ENCODE measurements around the gene ZNF148.

ZNF148 gene

DNA sequence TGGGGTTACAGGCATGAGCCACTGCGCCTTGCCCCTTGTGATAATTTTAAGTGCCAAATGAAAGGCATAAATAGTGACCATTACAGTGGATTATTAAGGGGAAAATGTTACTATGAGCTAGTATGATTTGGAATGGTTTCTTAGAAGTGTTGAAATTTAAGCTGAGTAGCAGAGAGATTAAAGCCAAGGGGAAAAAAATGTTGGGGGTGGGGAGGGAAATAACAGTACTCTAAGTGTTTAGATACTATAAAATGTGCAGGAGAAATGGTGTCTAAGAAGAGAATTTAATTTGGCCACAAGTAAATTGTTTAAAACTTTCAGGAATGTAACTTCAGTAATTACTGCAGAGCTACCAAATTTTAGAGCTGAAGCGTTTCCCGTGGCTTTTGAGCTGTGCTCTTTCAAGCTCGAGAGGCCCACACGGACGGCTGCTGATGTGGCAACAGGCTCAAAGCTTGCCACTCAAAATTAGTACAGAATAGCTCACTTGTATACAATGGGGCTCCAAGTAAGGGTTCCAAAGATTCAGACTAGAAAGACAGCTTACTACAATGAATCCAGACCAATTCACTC is 138.7 kb downstream of the ZNF148 start:
- FAIRE-seq (no peak), DNase-seq (ENCODE audit: extremely low spot score, insufficient read length, low read depth) (no peak)

DNA sequence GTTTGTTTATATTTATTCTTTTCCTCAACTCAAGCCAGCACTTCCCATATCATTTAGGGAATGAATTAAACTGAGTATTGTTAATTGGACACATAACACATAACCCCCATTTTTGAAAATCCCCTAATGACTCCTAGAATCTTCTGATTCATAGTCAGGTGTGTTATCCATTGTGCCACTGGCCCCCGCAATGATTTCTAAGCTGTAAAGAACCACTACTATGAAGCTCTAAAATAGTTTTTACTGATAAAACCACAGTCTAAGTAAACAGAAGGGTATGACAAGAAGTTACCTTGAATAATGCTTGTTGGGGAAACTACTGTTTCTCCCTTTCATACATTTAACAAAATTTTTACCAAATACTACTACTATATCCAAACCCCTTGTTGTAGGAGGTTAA is 140.3 kb downstream of the ZNF148 start:
- DNase-seq (ENCODE audit: extremely low spot score, insufficient read length, low read depth) (no peak), FAIRE-seq (no peak)

DNA sequence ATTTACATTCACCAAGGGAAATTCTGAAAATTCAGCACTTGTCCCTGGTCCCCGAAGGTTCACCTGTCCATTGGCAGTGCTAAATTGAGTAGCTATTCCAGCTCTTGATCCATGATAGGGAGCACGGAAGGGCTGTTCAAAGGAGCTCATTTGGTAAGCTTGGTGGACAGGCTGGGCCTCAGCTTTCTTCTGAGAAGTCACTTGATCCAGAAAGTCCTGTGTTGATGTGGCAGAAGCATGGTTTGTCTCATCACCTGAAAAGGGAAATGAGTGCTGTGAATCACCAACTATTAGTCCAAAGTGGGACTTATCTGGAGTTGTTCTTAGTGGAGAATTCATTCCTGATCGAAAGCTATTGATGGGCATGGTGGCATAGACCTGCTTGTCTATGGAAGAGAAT is 142.7 kb downstream of the ZNF148 start:
- FAIRE-seq, result peak; percentile 18

DNA sequence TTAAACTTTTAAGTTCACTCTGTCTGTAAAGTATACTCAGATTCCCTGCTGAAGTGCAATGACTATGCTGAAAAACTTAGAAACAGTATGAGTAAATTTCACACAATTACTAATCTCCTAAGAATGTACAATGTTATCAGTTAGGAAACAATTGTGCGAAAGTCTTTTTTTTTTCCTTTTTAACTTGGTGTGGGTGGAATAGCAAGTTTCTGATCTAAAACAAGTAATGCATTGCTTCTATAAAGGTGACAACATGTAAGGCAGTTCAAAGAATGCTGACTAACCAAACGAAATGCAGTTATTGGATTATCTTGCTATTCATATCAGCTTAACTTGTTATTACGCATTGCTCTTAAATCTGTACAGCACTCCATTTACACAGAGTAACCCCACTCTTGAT is 143.2 kb downstream of the ZNF148 start:
- FAIRE-seq (peak; percentile 24), DNase-seq (ENCODE audit: extremely low spot score, insufficient read length, low read depth) (no peak)

More for the DNA sequence above, 142.7 kb downstream of the ZNF148 start:
- no peak for DNase-seq (ENCODE audit: extremely low spot score, insufficient read length, low read depth)

DNA sequence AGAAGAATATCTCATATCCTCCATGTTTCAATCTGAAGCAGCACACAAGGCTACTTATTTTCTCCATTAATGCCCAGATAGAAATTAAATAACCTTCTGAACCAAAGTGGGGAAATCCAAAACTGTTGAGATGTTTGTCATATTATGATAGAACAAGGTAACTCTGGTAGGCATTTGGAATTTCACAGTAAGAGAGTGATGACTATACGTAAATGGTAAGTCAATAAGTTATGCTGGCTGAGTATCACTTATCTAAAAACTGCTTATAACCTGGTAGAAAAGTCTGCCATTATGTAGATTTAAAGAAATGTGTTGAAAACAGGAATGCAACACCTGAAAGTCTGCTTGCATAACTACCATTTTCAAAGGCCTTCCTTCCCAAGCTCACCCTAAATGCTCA is 145.4 kb downstream of the ZNF148 start:
- FAIRE-seq, result peak; percentile 33
- DNase-seq (ENCODE audit: extremely low spot score, insufficient read length, low read depth), result no peak

DNA sequence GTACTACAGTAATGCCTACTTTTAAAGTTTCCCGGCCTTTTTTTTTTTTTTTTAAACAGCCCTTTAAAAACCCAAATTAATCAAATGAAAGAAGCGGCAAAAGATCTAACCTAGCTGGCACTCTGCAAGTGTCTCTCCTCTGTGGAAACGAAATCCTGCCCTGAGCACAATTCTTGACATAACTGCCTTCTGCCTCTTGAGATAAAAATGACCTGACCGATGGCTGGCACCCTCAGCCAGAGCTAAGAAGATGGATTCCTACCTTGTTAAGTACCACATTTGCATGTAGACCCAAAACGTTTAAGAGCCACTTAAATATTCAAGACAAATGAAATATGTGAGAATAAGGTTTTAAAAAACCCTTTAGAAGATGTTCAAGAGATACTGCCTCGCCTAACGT is 146.0 kb downstream of the ZNF148 start:
- no peak for FAIRE-seq

DNA sequence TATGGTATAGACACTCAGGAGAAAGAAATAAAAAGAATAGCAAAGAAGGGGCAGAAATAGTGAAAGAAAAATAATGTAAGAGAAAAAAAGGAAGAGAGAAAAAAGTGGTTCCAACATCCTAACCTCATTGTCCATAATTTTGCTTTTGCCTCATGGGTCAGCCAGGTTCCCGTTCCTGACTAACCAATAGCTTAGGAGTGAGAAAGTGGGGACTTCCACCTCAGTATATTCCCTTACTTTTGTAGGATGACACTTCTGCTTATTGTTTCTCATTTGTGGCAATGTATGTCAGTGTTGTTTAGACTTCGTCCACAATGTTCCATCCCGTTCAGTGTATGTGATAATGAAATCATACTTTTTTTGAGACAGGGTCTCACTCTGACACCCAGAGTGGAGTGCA is 153.3 kb downstream of the ZNF148 start:
- no peak for FAIRE-seq
- no peak for DNase-seq (ENCODE audit: extremely low spot score, insufficient read length, low read depth)

More for the DNA sequence above, 146.0 kb downstream of the ZNF148 start:
- DNase-seq (ENCODE audit: extremely low spot score, insufficient read length, low read depth), result no peak

DNA sequence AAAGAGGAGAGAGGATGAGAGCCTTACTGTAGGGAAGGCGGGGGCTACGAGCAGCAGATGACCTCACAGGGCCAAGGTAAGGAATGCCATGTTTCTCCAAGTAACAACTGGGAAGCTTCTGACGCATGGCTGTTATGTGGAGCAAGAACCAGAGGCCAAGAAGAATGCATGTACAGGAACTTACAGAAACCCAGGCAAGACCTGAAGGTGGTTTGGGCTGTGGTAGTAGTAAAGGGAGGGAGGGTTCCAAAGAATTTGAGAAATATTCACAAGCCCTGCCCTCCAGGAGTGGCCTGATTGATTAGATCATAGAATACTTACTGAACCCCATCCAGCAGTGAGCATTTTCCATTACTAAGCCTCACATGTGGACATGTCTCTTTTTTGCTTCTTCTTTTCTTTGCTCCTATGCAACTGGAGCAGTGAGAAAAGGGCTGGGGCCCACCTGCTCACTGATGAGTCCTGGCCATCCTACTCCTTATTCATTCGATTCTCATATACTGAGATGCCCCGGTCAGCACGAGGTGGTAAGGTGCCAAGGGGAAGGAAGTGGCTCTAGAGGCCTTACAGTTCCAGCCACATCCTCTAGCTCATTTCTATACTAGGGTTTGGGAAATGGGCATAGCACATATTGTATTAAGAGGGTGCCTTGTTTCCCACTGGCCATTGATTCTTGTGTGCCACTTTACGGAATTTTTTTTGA is 154.2 kb downstream of the ZNF148 start:
- no peak for FAIRE-seq
- DNase-seq (ENCODE audit: extremely low spot score, insufficient read length, low read depth), result no peak

DNA sequence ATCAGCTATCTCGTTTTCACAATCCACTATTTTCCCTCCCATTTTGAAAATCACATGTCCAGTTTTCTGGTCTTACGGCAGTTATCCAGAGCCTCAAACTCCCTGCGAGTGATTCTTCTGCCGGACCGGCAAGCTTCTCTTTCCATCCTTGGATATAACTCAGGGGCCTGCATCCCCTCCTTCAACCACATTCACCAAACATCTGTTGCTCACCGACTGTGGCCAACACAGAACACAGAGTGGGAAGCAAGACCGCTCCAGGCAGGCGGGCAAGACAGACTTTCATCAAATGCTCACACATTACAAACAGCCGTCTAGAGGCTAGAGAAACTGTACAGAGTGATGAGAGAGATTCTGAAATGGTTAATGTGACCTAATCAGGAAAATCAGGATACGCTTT is 154.9 kb downstream of the ZNF148 start:
- FAIRE-seq, result no peak
- no peak for DNase-seq (ENCODE audit: extremely low spot score, insufficient read length, low read depth)

DNA sequence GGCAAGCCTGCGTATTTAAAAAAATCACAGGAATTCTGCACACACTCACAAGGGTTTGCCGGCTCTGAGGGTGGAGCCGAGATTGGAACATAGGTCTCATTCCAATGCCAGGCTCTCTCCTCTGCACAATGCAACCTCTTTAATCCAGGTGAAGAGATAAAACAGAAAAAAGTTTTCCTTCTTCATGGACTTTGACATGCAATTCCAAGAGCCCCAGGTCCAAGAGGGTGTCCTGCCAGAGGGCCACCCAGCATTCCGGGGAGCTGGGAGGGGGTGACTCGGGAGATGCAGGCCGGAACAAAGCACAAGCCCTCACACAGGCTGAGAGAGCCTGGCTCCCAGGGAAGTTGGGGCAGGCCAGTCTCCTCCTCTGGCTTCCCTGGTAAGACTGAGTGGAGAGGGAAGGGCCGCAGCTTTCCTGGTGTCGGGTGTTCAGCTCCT is 155.8 kb downstream of the ZNF148 start:
- no peak for DNase-seq (ENCODE audit: extremely low spot score, insufficient read length, low read depth)
- no peak for FAIRE-seq

DNA sequence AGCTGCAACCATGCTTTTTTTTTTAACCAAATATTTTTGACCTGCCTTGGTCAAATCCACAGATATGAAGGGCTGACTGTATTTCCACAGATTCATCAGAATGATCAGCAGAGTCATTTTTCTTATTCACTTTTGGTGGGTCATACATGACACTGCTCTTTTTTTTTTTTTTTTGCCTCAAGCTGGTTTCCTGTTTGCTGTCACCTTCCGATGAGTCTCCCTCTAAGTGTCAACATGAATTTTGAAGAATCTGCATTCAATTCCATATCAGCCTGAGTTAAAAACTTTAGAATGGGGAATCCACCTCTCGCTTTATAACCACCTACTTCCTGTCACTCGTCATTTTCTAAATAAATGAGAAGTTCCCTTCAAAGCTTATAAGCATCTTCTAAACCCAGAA is 160.4 kb downstream of the ZNF148 start:
- FAIRE-seq (peak; percentile 35), DNase-seq (ENCODE audit: extremely low spot score, insufficient read length, low read depth) (no peak)

DNA sequence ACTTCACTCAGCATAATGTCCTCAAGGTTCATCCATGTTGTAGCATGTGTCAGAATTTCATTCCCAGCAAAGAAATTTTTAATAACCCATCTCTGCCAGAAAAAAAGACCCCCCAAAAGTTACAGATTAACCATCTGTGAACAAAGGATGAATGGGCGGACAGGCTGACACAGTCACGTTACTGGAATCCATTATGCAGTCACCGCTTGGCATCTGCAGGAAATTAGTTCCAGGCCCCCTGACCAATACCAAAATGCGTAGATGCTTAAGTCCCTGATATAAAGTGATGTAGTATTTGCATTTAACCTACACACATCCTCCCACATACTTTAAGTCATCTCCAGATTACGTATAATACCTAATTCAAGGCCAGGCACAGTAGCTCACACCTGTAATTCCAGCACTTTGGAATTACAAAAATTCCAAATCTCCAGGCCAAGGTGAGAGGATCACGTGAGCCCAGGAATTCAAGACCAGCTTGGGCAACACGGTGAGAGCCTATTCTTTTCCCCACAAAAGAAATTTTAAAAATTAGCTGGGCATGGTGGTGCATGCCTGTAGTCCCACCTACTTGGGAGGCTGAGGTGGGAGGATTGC is 161.1 kb downstream of the ZNF148 start:
- DNase-seq (ENCODE audit: extremely low spot score, insufficient read length, low read depth), result no peak
- no peak for FAIRE-seq

DNA sequence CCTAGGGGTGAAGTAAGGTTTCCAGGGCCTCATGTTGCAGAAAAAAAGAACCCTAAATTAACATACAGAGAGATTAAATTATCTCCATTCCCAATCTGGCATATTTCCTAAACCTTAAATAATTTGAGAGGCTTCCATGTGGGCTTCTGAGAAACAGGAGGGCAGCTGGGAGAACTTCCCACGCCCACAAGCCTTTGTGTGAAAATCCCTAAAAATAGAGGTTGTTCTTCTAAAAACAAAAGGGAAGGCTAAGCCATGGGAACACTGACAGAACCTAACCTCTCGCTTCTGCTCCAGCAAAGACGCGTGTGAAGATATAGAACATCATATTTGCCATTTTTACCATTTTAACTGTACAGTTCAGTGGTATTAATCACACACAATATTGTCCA is 161.8 kb downstream of the ZNF148 start:
- FAIRE-seq (no peak), DNase-seq (ENCODE audit: extremely low spot score, insufficient read length, low read depth) (no peak)

DNA sequence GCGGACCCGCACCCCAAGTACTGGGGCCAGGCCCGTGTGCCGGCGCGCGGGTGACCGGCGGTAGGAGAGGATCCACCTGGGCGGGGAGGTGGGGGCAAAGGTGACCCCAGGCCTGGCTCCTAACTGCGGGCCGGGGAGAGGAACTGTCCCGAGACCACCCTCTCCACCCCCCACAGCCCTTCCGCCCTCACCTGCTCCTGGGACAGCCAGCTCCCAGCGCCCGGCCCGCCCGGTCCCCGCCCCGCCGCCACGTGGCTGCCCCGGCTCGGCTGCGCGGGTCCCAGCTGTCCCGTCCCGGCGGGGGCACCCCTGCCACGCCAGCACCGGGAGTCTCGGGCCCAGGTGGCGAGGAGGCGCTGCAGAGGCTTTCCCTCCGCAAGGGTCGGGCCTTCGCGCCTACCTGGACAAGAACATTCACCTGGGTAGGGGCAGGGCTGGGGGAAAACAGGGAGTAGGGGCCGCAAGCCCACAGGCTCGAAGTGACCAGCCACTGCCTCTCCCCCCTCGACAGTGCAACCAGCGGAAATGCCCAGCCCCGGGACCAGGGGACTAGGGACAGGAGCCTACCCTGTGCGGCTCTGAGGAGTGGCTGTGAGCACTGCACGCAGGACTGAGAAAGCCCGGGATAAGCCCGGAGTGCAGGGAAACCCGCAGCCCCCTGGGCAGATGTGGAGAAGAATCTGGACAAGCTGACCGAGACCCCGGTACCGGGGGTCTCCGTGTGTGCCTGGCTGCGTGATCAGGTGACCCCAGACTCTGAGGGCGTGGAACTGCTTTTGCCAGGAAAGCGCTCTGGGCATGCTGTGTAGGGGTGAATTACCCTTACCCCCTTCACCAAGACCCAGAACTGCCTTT is 162.4 kb downstream of the ZNF148 start, which contains the start of gene SLC12A8:
Gene SLC12A8 (minus strand): TSS at position 240 of the 855 bp plus-strand sequence. CDS start 1,399 bp downstream, outside the sequence.
- FAIRE-seq, result no peak
- DNase-seq (ENCODE audit: extremely low spot score, insufficient read length, low read depth), result no peak

DNA sequence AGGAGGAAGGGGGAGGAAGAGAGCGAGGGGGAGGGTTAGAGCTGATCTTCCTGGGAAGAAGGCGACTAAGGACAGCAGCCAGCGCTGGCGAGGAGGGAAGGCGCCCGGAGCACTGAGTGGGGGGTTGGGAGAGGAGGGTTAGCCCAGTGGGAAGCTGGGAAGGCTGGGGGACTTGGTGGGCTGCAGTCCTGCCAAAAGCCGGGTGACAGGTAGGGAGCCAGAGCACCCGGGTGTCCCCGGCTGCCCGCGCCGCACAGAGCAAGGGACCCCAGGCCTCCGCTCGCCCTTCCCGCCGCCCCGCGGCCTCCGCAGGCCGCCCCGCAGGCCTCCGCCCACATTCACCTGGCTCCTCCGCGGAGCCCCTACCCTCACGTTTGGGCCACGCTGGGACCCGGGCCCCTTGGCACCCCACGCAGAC is 163.0 kb downstream of the ZNF148 start:
- FAIRE-seq (no peak), DNase-seq (ENCODE audit: extremely low spot score, insufficient read length, low read depth) (no peak)

DNA sequence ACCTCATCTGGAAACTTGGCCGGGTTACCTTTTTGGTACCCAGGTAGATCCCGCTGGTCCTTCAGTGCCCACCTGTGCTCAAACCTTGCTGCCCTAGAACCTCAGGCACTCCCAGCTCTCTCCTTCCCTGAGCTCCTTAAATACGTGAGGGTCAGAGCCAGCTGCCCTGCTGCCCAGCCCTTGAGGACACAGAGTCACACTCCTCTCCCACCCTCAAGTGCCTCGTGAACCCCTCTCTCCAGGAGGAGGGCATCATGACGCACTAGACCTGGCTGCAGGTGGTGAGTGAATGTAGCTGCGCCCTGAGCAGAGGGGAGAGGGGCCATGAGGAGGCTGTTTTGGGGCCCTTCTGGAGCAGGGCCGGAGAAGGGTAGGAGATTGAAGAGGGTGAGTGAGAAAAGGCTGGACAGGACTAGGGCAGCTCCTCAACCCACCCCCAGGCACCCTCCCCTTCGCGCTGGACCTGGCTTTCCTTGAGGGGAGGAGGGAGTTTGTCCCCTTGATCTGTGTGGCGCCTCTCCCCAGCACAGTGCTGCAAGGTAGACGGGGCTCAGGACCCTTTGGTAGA is 163.5 kb downstream of the ZNF148 start:
- no peak for FAIRE-seq
- DNase-seq (ENCODE audit: extremely low spot score, insufficient read length, low read depth), result no peak

DNA sequence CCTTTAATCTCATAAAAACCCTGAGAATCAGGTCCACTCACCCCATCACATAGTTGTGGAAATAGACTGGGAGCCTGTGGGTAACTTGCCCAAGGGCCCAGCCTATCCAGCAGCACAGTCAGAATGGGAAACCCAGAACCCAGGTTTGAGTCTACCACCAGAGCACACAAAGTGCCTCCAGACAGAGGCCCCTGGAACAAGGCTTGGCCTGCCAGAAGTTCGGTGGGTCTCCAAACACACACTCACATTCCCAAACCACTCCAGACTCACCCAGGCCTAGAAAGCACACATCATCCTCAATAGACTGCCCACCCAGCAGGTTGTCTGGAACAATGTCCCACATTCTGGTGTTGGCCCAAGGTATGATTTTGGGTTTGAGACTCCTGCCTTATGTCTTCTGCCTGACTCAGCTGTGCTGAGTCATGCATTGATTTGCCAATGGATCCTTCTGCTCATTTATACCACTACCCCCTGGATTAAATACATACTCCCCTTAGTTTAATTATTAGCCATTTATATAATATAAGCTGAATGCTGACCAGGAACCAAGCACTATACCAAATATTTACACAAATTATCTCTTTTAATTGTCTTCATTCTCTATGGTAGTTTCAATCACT is 167.1 kb downstream of the ZNF148 start:
- FAIRE-seq, result no peak

DNA sequence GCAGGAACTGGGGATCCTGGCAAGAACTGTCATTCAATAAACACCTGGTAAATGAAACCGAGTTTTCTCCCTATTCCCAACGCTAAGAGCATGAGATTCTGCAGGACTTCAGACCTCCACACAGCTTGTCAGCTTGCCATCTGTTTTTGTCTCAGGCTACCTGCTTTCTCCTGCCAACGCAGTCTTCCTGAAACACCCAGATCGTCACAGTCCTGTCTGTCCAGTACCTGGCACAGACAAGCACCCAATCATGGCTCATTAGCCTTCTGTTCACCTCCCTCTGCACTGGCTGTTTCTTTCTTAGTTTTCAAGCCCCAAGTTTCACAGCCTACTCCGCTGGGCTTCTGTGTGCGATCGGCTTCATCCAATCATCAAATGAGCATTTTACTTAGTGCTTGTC is 167.6 kb downstream of the ZNF148 start:
- DNase-seq (ENCODE audit: extremely low spot score, insufficient read length, low read depth), result no peak
- no peak for FAIRE-seq

More for the DNA sequence above, 167.1 kb downstream of the ZNF148 start:
- no peak for DNase-seq (ENCODE audit: extremely low spot score, insufficient read length, low read depth)

DNA sequence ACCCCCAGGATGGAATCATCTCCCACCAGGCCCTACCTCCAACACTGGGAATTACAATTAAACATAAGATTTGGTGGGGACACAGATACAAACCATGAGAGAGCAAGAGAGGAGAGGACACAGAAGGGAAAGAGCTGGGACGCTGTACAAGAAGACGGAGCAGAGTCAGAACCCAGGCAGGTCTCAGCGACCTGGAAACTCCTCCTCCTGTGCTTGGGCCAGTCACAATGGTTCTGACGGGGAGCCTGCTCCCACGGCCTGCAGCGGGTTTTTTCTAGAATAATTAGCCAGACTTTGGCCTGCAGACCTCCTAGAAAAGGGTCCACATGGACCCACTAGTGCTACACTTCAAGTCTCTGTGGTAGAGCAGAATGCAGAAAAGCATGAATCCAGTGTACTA is 168.2 kb downstream of the ZNF148 start:
- no peak for DNase-seq (ENCODE audit: extremely low spot score, insufficient read length, low read depth)
- no peak for FAIRE-seq

DNA sequence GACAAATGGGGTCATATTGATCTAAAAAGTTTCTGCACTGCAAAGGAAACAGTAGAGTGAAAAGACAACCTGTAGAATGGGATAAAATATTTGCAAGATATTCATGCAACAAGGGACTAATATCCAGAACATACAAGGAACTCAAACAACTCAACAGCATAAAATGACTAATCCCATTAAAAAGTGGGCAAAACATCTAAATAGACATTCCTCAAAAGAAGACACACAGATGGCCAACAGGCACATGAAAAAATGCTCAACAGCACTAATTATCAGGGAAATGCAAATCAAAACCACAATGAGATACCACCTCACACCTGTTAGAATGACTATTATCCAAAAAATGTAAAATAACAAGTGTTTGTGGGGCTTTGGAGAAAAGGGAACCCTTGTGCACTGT is 171.4 kb downstream of the ZNF148 start:
- FAIRE-seq (no peak), DNase-seq (ENCODE audit: extremely low spot score, insufficient read length, low read depth) (no peak)

All from GM18507 (cell line).